Hematopoietic multipotent progenitor cell treated with erythropoietin and hydrocortisone succinate and interleukin-3 and kit ligand, for 17 days (in vitro differentiated cells): ENCODE results near the gene ULBP3.
"Not testable (repeated sequence)": the region's sequence is repeated elsewhere in the genome, so short reads cannot be mapped to it uniquely, and the experiment has no call there.

Experiments used
- DNase-seq: peaks from one replicate; pipeline ENCODE4 v3.0.0-alpha.2; 2015; ENCODE audit warnings: low spot score

ULBP3 gene

GRCh38 chr6:150076196-150076893 lies 7.4 kb upstream of the ULBP3 start:
- DNase-seq = no peak

DNA sequence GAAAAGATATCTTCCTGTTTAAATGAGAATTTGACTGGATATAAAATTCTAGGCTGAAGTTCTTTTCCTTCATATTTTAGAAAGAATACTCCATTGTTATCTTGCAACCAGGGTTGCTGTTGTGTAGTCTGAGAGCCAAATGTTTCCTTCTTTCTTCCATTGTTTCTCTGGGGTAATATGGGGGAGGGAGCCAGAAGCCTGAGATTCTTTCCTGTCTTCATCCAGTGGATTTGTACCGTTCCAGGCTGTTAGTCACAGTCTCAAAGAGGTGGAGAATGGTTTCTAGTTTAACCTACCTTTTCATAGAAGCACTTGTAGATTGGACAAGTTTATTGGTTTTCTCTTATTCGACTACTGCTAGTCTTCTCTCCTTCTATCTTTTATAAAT lies 6.1 kb upstream of the ULBP3 start:
- no peak for DNase-seq

- DNase-seq = not testable (repeated sequence)
These were observed 5.6 kb upstream of the ULBP3 start for GRCh38 chr6:150074396-150075033.

DNA sequence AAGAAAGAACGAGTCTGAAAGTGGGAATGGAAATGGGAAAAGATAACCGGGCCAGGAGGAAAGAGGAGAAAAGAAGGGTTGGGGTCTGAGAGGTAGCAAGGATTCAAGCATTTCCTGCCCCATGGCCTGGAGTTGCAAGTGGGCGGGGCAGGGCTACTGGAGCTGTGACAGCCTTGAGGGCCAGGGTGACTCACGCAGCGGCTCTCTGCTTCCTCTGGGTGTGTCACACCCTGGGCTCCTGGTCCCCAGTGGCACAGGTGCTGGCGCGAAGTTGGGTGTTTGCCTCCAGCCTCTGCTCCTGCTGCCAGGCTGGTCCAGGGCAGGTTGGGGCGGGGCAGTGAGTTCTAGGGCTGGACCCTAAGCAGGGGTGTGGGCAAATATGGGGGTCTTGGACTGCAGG lies 3.3 kb upstream of the ULBP3 start:
- no peak for DNase-seq

- no peak for DNase-seq
These were observed 1.4 kb upstream of the ULBP3 start for GRCh38 chr6:150070236-150070818.

- no peak for DNase-seq
These were observed 785 bp upstream of the ULBP3 start for GRCh38 chr6:150069706-150070105.

DNA sequence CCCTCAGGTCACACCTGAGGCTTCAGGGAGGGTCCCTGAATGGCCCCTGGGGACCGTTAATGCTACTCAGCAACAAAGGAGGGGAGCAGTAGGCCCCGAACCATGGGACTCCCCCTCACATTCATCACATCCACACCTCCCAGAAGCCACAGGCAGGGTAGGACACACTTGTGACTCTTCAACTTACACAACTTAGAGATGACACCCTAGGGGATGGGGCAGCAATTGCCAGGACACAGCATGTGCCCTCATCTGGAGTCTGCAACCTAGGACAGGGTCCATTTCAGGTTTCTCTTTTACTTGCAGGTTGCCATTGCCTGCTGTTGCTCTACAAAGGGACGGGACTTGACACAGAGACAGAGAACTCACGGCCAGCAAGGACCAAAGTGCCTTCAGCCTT lies 770 bp downstream of the ULBP3 start:
- no peak for DNase-seq

- DNase-seq = no peak
These were observed 3.8 kb downstream of the ULBP3 start for GRCh38 chr6:150065083-150065482.

GRCh38 chr6:150063640-150064039 lies 5.3 kb downstream of the ULBP3 start:
- DNase-seq = no peak

- DNase-seq = not testable (repeated sequence)
These were observed 8.9 kb downstream of the ULBP3 start for GRCh38 chr6:150059973-150060372.

DNA sequence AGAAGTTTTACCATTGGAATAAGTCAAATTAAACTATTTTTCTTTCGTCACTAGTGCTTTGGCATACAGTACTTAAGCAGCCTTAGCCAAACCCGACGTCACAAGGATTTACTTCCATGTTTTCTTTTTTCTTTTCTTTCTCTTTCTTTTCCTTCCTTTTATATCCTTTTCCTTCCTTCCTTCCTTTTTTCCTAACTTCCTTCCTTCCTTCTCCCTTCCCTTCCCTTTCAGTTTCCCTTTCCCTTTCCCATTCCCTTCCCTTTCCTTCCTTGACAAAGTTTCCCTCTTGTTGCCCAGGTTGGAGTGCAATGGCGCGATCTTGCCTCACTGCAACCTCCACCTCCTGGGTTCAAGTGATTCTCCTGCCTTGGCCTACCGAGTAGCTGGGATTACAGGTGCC lies 9.9 kb downstream of the ULBP3 start:
- DNase-seq = no peak

DNA sequence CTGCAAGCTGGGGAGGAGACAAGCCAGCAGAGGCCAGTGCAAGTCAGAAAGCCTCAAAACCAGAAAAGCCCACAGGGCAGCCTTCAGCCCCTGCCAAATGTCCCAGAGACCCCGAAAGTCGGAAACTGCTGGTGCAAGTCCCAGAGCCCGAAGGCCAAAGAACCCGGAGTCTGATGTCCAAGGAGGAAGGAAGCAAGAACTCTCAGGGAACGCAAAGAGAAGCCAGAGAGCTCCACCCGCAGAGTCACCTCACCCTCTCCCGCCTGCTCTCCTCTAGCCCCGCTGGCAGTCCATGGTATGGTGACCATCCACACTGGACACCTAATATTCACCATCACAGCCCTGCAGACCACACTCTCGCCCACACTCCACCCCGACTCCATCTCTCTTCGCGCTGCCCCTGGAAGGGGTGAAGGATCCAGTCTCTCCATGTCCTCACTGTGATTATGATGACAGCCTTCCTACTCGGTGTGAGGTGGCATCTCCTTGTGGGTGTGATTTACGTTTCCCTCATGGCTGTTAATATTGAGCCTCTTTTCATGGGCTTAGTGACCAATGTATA lies 10.6 kb downstream of the ULBP3 start:
- no peak for DNase-seq

DNA sequence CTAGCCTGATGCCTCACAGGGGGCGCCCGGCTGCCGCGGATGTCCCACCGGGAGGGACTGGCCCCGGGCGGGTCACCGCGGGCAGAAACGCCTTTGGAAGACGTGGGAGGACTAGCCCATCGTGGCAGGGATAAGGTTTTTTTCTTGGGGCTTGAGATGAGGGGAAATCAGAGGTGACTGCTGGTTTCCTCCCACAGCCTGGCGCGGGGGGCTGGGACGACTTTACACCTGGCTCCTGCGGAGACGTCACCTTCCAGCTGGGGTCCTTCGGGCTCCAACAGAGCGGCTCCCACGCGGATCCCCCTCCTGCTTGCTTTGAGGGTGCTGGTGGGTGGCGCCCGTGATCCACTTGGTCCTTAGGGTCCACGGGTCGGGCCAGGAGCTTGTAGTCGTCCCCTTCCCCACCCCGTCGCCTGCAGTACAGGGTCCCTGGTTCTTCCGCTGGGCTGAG lies 11.4 kb downstream of the ULBP3 start:
- no peak for DNase-seq

DNA sequence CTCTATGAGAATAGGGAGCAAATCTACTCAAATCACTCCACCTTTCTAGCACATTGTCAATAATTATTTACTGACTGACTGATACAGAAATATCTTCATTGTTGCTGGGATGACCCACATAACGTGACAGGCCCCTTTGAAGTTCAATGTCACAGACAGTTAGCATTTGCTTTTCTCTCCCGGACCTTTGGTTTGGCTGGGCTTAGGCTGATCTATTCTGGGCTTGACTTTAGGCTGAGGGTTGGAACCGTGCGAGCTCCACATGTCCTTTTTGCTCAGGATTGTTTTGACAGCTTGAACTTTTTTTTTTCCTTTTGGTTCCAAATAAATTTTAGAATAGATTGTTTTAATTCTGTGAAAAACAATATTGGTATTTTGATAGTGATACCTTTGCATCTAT lies 12.0 kb downstream of the ULBP3 start:
- no peak for DNase-seq

- no peak for DNase-seq
These were observed 12.8 kb downstream of the ULBP3 start for GRCh38 chr6:150056156-150056555.

- no peak for DNase-seq
These were observed 13.8 kb downstream of the ULBP3 start for GRCh38 chr6:150055131-150055530.

DNA sequence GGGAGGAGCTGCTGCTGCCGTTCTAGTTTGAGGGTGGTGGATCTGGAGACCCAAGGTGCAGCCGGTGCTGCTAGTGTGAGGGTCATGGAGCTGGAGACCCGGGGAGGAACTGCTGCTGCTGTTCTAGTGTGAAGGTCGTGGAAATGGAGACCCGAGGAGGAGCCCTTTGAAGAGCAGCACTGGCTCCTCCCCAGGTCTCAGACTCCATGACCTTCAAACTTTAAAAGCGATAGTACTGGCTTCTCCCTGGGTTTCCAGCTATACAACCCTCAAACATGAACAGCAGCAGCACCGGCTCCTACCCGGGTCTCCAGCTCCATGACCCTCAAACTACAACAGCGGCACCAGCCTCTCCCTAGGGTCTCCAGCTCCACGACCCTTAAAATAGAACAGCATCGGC lies 15.5 kb downstream of the ULBP3 start:
- DNase-seq = no peak

GRCh38 chr6:150050846-150051245 lies 18.1 kb downstream of the ULBP3 start:
- DNase-seq = no peak

DNA sequence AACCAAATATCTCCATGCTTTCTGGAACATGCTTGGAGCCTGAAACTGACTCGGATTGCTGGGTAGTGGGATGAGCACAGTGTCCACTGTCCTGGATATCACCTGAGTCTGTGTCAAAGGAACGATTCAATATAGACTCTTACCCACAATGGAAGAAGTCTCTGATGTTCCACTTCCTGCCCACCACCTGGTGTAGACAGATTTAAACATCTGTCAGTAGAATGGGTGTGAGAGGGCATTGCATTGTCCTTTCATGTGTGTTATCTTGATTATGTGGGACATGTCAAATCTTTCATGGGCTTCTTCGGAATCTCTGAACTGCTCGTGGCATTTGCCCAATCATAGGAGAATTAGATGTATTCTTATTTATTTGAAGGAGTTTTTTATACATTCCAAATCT lies 20.8 kb downstream of the ULBP3 start:
- DNase-seq = no peak

- DNase-seq = no peak
These were observed 22.0 kb downstream of the ULBP3 start for GRCh38 chr6:150046943-150047342.

DNA sequence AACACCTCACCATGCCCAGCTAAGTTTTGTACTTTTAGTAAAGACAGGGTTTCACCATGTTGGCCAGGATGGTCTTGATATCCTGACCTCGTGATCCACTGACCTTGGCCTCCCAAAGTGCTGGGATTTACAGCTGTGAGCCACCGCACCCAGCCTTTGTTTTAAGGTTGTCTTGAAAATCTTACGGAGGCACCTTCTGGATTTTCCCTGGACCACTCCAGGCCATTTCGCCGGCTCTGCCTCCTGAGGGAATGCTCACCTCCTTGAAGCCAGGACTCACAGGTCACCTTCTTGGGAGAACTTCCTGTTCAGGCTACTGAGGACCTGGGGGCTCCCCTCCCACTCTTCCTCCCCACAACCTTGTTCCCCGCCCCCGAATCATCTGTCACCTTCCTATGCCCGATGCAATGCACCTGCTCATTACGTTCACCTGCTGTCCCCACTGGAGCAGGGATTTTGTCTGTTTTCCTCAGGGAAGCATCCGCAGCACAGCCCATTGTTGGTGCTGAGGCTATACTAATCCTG lies 24.2 kb downstream of the ULBP3 start:
- no peak for DNase-seq

GRCh38 chr6:150043501-150044412 lies 25.2 kb downstream of the ULBP3 start:
- no peak for DNase-seq
